Prostate gland (tissue), 2 donors: ENCODE measurements around the gene NSF.

Experiments
- POLR2A ChIP-seq: fragments of 450-650 bp; IDR thresholded peaks from one replicate; pipeline ENCODE4 v1.6.1; 2016; ENCODE audit warnings: antibody characterized with exemption, mild to moderate bottlenecking
- POLR2AphosphoS5 ChIP-seq: sonication (generic); formaldehyde crosslinking; IDR thresholded peaks from one replicate; pipeline ENCODE4 v1.6.1; 2017; ENCODE audit warnings: antibody characterized with exemption
- TF ChIP-seq, protein P1 (sequence below), 4 experiments: fragments of 200-600 bp in 2 of 4; fragments of 450-650 bp in 2 of 4; sonication (generic) in 2 of 4; IDR thresholded peaks; 1 replicate in 3 of 4; 2 replicates in 1 of 4; pipeline ENCODE4 v1.5.1; 2016 to 2019; ENCODE audit warnings: antibody characterized with exemption in 4 of 4, mild to moderate bottlenecking in 2 of 4, moderate library complexity in 2 of 4

DNA sequence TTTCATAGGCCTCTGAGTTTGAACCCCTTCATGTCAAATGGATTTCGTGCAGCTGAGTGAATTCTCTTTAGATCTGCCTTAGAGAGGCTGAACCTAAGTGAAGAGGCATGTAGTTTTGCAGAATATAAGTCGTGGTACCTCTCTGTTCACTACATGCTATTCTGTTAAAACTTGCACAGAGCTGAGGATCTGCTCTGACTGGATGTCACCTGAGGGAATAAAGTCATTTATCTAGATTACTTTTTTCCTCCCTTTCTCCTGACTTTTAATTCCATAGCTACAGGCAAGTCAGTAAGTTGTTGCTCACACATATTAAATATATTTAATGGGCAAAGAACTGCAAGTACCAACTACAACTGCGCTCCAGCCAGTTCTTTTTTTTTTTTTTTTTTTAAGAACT lies 163.3 kb downstream of the NSF start:
- no peak for TF ChIP-seq POLR2AphosphoS5
- TF ChIP-seq, protein P1, sequence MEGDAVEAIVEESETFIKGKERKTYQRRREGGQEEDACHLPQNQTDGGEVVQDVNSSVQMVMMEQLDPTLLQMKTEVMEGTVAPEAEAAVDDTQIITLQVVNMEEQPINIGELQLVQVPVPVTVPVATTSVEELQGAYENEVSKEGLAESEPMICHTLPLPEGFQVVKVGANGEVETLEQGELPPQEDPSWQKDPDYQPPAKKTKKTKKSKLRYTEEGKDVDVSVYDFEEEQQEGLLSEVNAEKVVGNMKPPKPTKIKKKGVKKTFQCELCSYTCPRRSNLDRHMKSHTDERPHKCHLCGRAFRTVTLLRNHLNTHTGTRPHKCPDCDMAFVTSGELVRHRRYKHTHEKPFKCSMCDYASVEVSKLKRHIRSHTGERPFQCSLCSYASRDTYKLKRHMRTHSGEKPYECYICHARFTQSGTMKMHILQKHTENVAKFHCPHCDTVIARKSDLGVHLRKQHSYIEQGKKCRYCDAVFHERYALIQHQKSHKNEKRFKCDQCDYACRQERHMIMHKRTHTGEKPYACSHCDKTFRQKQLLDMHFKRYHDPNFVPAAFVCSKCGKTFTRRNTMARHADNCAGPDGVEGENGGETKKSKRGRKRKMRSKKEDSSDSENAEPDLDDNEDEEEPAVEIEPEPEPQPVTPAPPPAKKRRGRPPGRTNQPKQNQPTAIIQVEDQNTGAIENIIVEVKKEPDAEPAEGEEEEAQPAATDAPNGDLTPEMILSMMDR (IDR thresholded peaks at IDR 0.05): no peak
- no peak for TF ChIP-seq POLR2A
